Measurements from ENCODE around the gene EHD3.

The EHD3 gene

DNA sequence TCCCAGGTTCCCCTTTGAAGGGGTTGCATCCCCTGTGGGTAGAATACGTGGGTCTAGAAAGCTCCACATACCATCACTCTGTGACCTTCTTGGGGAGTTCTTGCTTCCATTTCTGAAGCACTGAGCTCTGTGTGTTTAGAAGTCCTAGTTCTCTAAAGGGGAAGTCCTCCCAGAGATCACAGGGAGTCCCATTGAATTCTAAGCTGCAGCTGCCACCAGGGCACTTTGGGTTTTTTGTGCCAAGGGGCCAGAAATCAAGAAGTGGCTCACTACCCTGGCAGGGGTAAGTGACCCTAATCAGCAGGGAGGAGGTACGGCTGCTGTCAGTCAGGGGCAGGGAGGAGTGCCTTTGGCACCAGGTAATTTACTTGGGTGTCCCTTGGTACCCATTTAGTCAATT lies 70.9 kb downstream of the EHD3 start:
- no peaks in the 10 kb centered on the region for H3K9me3 ChIP-seq (ENCODE audit: control insufficient read depth, low read length)
- H3K36me3 ChIP-seq (ENCODE audit: control insufficient read depth, insufficient read depth, low read length), result no peaks in the 10 kb centered on the region
- H3K27ac ChIP-seq, result no peak overlapping the region
- no peak overlapping the region for H2AFZ ChIP-seq
- no peak overlapping the region for H3K9ac ChIP-seq
- no peaks in the 10 kb centered on the region for H3K4me1 ChIP-seq
- H3K27me3 ChIP-seq (ENCODE audit: control insufficient read depth, insufficient read depth, low read length), result no peaks in the 10 kb centered on the region
- no peak overlapping the region for H3K4me2 ChIP-seq (ENCODE audit: low read length)
- H3K4me3 ChIP-seq (ENCODE audit: low read depth, low read length), result no peak overlapping the region
- no peaks in the 10 kb centered on the region for H3K79me2 ChIP-seq
- TF ChIP-seq, protein P1, sequence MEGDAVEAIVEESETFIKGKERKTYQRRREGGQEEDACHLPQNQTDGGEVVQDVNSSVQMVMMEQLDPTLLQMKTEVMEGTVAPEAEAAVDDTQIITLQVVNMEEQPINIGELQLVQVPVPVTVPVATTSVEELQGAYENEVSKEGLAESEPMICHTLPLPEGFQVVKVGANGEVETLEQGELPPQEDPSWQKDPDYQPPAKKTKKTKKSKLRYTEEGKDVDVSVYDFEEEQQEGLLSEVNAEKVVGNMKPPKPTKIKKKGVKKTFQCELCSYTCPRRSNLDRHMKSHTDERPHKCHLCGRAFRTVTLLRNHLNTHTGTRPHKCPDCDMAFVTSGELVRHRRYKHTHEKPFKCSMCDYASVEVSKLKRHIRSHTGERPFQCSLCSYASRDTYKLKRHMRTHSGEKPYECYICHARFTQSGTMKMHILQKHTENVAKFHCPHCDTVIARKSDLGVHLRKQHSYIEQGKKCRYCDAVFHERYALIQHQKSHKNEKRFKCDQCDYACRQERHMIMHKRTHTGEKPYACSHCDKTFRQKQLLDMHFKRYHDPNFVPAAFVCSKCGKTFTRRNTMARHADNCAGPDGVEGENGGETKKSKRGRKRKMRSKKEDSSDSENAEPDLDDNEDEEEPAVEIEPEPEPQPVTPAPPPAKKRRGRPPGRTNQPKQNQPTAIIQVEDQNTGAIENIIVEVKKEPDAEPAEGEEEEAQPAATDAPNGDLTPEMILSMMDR (IDR thresholded peaks at IDR 0.05), result no peak

DNA sequence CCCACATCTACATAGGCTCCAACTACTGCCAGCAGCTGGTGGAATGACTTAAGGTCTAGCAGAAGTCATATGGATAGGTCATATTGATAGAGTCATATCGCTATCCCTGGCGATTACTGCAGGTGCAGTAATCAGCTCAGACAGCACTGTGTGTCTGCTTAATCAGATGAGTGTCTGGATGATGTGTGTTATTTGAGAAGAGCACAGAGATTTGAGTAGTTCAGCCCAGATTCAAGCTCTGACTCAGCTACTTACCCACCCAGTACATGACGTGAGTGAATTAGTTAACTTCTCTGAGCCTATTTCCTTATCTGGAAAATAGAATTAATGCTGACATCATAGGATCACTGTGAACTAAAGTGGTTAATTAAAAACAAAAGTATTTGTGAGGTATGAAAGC lies 78.9 kb downstream of the EHD3 start:
- Histone ChIP-seq H3K79me2 (no peaks in the 10 kb centered on the region), H3K4me2 (ENCODE audit: low read length) (no peak overlapping the region), H3K4me3 (ENCODE audit: low read depth, low read length) (no peak overlapping the region), H3K4me1 (no peaks in the 10 kb centered on the region), H3K9ac (no peak overlapping the region), H2AFZ (no peak overlapping the region), H3K27ac (no peak overlapping the region), H3K27me3 (ENCODE audit: control insufficient read depth, insufficient read depth, low read length) (no peaks in the 10 kb centered on the region), H3K9me3 (ENCODE audit: control insufficient read depth, low read length) (no peaks in the 10 kb centered on the region), H3K36me3 (ENCODE audit: control insufficient read depth, insufficient read depth, low read length) (no peaks in the 10 kb centered on the region)
- TF ChIP-seq, protein P1 (IDR thresholded peaks at IDR 0.05), result no peak

DNA sequence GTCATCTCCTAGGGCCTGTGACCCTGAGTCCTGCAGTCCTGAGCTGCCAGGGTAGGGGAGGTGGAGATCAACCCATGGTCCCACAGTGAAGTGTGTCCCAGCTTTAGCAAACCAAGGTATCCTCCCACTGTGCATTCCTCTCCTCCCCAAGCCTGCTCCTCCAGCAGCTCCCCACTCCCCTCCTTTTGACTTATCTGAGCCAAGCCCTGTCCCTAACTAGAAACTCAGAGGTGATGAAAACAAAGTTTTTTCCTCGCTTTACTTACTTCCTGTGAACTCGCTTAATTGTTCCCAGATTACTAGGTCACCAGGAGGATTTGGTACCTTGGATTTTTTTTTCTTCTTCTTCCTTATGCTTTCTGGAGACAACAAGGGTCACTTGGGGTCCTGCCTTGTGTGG lies 80.8 kb downstream of the EHD3 start:
- Histone ChIP-seq H3K9me3 (ENCODE audit: control insufficient read depth, low read length) (no peaks in the 10 kb centered on the region), H3K4me3 (ENCODE audit: low read depth, low read length) (no peak overlapping the region), H3K9ac (no peak overlapping the region), H3K79me2 (no peaks in the 10 kb centered on the region), H3K27me3 (ENCODE audit: control insufficient read depth, insufficient read depth, low read length) (no peaks in the 10 kb centered on the region), H3K4me1 (no peaks in the 10 kb centered on the region), H3K4me2 (ENCODE audit: low read length) (no peak overlapping the region), H3K36me3 (ENCODE audit: control insufficient read depth, insufficient read depth, low read length) (no peaks in the 10 kb centered on the region), H2AFZ (no peak overlapping the region), H3K27ac (no peak overlapping the region)
- TF ChIP-seq, protein P1 (IDR thresholded peaks at IDR 0.05), result no peak

DNA sequence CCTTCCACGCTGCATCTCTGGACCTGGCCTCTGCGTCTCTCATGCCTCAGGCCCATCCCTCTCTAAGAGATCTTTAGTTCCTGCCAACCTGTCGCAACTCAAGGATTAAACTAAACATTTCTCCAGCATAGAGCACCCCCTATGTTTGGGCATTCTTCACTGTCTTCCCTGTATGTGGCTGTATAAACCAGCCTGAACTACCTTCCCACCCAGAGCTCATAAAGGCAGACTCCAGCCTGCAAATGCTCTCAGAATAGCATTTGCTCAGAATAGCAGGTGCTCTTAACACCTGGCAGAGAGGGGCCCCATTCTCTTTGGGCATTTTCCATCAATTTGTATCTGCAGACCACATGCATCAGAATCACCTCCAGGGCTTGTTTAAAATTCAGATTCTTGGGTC lies 83.4 kb downstream of the EHD3 start:
- Histone ChIP-seq H3K9me3 (ENCODE audit: control insufficient read depth, low read length) (no peaks in the 10 kb centered on the region), H2AFZ (no peak overlapping the region)
- TF ChIP-seq, protein P1 (IDR thresholded peaks at IDR 0.05), result no peak

More for the DNA sequence above, 83.4 kb downstream of the EHD3 start:
- H3K27ac ChIP-seq, result no peak overlapping the region
- no peaks in the 10 kb centered on the region for H3K4me1 ChIP-seq
- H3K4me2 ChIP-seq (ENCODE audit: low read length), result no peak overlapping the region
- H3K27me3 ChIP-seq (ENCODE audit: control insufficient read depth, insufficient read depth, low read length), result no peaks in the 10 kb centered on the region
- H3K4me3 ChIP-seq (ENCODE audit: low read depth, low read length), result no peak overlapping the region
- H3K79me2 ChIP-seq, result no peaks in the 10 kb centered on the region
- H3K36me3 ChIP-seq (ENCODE audit: control insufficient read depth, insufficient read depth, low read length), result no peaks in the 10 kb centered on the region
- no peak overlapping the region for H3K9ac ChIP-seq

All from parathyroid adenoma (tissue), 2 donors.